Stimulated activated CD8-positive, alpha-beta memory T cell treated with anti-CD3 and anti-CD28 coated beads, Interleukin-12 subunit alpha, Interleukin-12 subunit beta, amount 100 ng/mL, for 24 hours (primary cell): Measurements from ENCODE around the gene TTK.

Experiments
- DNase-seq: peaks from one replicate; pipeline ENCODE4 v3.0.0-alpha.2; 2020; ENCODE audit errors: extremely low read depth

The TTK gene

GRCh38 chr6:80004173-80005072, at the start of gene TTK:
Gene TTK, plus strand, starts transcription at chr6:80004649. Its CDS starts 1,195 bp downstream, at chr6:80005844.
- DNase-seq: peak; percentile 81

GRCh38 chr6:79954849-79955248, 49.6 kb upstream of the TTK start:
- no peak for DNase-seq

- DNase-seq: no peak
Observed at GRCh38 chr6:79964607-79965081, 39.8 kb upstream of the TTK start.

- no peak for DNase-seq
Observed at GRCh38 chr6:79967178-79967577, 37.3 kb upstream of the TTK start.

GRCh38 chr6:79969784-79970183, 34.7 kb upstream of the TTK start:
- no peak for DNase-seq

- DNase-seq: no peak
Observed at GRCh38 chr6:79971193-79971592, 33.3 kb upstream of the TTK start.

- DNase-seq: no peak
Observed at GRCh38 chr6:79981652-79982051, 22.8 kb upstream of the TTK start.

- no peak for DNase-seq
Observed at GRCh38 chr6:79984261-79984660, 20.2 kb upstream of the TTK start.

GRCh38 chr6:79985128-79985527, 19.3 kb upstream of the TTK start:
- DNase-seq: no peak

GRCh38 chr6:79989641-79990040, 14.8 kb upstream of the TTK start:
- no peak for DNase-seq

- DNase-seq: no peak
Observed at GRCh38 chr6:79993012-79993910, 11.2 kb upstream of the TTK start.

GRCh38 chr6:79993911-79994309, 10.5 kb upstream of the TTK start:
- no peak for DNase-seq

GRCh38 chr6:79997728-79998127, 6.7 kb upstream of the TTK start:
- DNase-seq: no peak

GRCh38 chr6:80001337-80001736, 3.1 kb upstream of the TTK start:
- no peak for DNase-seq

- DNase-seq: no peak
Observed at GRCh38 chr6:80003826-80004172, 650 bp upstream of the TTK start.

- no peak for DNase-seq
Observed at GRCh38 chr6:80005406-80005805, 957 bp downstream of the TTK start.

GRCh38 chr6:80006541-80006940, 2.1 kb downstream of the TTK start:
- DNase-seq: no peak

- no peak for DNase-seq
Observed at GRCh38 chr6:80009531-80009930, 5.1 kb downstream of the TTK start.

- DNase-seq: no peak
Observed at GRCh38 chr6:80010288-80010687, 5.8 kb downstream of the TTK start.

- DNase-seq: no peak
Observed at GRCh38 chr6:80015839-80016435, 11.5 kb downstream of the TTK start.

- DNase-seq: no peak
Observed at GRCh38 chr6:80020381-80021120, 16.1 kb downstream of the TTK start.

GRCh38 chr6:80021131-80021530, 16.7 kb downstream of the TTK start:
- no peak for DNase-seq
